GM20431 (cell line): Measurements from ENCODE around the gene CSNK1G1.
"Not testable (repeated sequence)": the region's sequence is repeated elsewhere in the genome, so short reads cannot be mapped to it uniquely, and the experiment has no call there.

Experiments used
- in situ Hi-C: fragments of 300-500 bp; cut with MseI, MboI; formaldehyde crosslinking; loops from one replicate; pipeline ENCODE4 v1.15.0; 2020; ENCODE audit warnings: low sequenced_read_pairs; ENCODE audit not compliant: unreplicated experiment

The CSNK1G1 gene

GRCh38 chr15:64354688-64355344, 1.2 kb downstream of the CSNK1G1 start:
- in situ Hi-C loops, result loop anchor here (25.0 kb wide), 1 partner anchor 143 kb away; no protein-coding TSS in a partner anchor

- in situ Hi-C loops, result loop anchor here (25.0 kb wide), 1 partner anchor 139 kb away; no protein-coding TSS in a partner anchor
Observed at GRCh38 chr15:64351265-64351664, 4.7 kb downstream of the CSNK1G1 start.

- in situ Hi-C loops, result no loop called here
Observed at GRCh38 chr15:64349375-64349774, 6.6 kb downstream of the CSNK1G1 start.

- in situ Hi-C loops, result no loop called here
Observed at GRCh38 chr15:64348455-64348854, 7.5 kb downstream of the CSNK1G1 start.

GRCh38 chr15:64346242-64346641, 9.7 kb downstream of the CSNK1G1 start:
- in situ Hi-C loops, result not testable (repeated sequence)

GRCh38 chr15:64344651-64345294, 11.2 kb downstream of the CSNK1G1 start:
- in situ Hi-C loops, result no loop called here

GRCh38 chr15:64343841-64344240, 12.1 kb downstream of the CSNK1G1 start:
- in situ Hi-C loops, result no loop called here

- in situ Hi-C loops, result no loop called here
Observed at GRCh38 chr15:64343222-64343621, 12.8 kb downstream of the CSNK1G1 start.

- in situ Hi-C loops, result no loop called here
Observed at GRCh38 chr15:64341961-64342360, 14.0 kb downstream of the CSNK1G1 start.

GRCh38 chr15:64340355-64340754, 15.6 kb downstream of the CSNK1G1 start:
- in situ Hi-C loops, result no loop called here

- in situ Hi-C loops, result no loop called here
Observed at GRCh38 chr15:64337761-64338160, 18.2 kb downstream of the CSNK1G1 start.

GRCh38 chr15:64333986-64334929, 21.7 kb downstream of the CSNK1G1 start:
- in situ Hi-C loops, result no loop called here

GRCh38 chr15:64333516-64333915, 22.5 kb downstream of the CSNK1G1 start:
- in situ Hi-C loops, result no loop called here

- in situ Hi-C loops, result not testable (repeated sequence)
Observed at GRCh38 chr15:64331668-64332067, 24.3 kb downstream of the CSNK1G1 start.

- in situ Hi-C loops, result not testable (repeated sequence)
Observed at GRCh38 chr15:64326975-64327374, 29.0 kb downstream of the CSNK1G1 start.

GRCh38 chr15:64326458-64326857, 29.5 kb downstream of the CSNK1G1 start:
- in situ Hi-C loops, result not testable (repeated sequence)

- in situ Hi-C loops, result no loop called here
Observed at GRCh38 chr15:64324165-64324877, 31.7 kb downstream of the CSNK1G1 start.

GRCh38 chr15:64315216-64315615, 40.8 kb downstream of the CSNK1G1 start:
- in situ Hi-C loops, result no loop called here

GRCh38 chr15:64314456-64314855, 41.5 kb downstream of the CSNK1G1 start:
- in situ Hi-C loops, result no loop called here

GRCh38 chr15:64311566-64311965, 44.4 kb downstream of the CSNK1G1 start:
- in situ Hi-C loops, result no loop called here
